Stimulated activated CD8-positive, alpha-beta memory T cell treated with anti-CD3 and anti-CD28 coated beads, Interleukin-2, amount 100 ng/mL, for 48 hours (primary cell): Measurements from ENCODE around the gene RGS14.

Experiments used
- DNase-seq, 2 donors: peaks; one replicate each; pipeline ENCODE4 v3.0.0-alpha.2; 2020; ENCODE audit warnings: low read depth in 2 of 2

The RGS14 gene

GRCh38 chr5:177357459-177358351 is at the start of gene RGS14:
RGS14 (plus strand) TSS chr5:177357924; CDS start chr5:177358025, 101 bp downstream.
- peak in 1 of 2 donors; percentile 35 for DNase-seq

- DNase-seq, result no peak
Observed at GRCh38 chr5:177308740-177309139, 49.0 kb upstream of the RGS14 start.

- DNase-seq, result peak; percentile 64 to 66
Observed at GRCh38 chr5:177309351-177310191, 48.2 kb upstream of the RGS14 start.

- no peak for DNase-seq
Observed at GRCh38 chr5:177310332-177310731, 47.4 kb upstream of the RGS14 start.

- no peak for DNase-seq
Observed at GRCh38 chr5:177310757-177311391, 46.9 kb upstream of the RGS14 start.

- DNase-seq, result no peak
Observed at GRCh38 chr5:177311392-177311722, 46.4 kb upstream of the RGS14 start.

GRCh38 chr5:177311723-177312648 is 45.7 kb upstream of the RGS14 start, which contains the start of gene MXD3:
MXD3 (minus strand) TSS chr5:177311898; CDS start chr5:177311830, 68 bp downstream.
- peak; percentile 98 to 99 for DNase-seq

GRCh38 chr5:177312649-177313181 is 45.0 kb upstream of the RGS14 start:
- DNase-seq, result peak in 1 of 2 donors; percentile 34

- DNase-seq, result no peak
Observed at GRCh38 chr5:177313561-177314259, 44.0 kb upstream of the RGS14 start.

- no peak for DNase-seq
Observed at GRCh38 chr5:177314376-177315342, 43.1 kb upstream of the RGS14 start.

- no peak for DNase-seq
Observed at GRCh38 chr5:177315411-177315810, 42.3 kb upstream of the RGS14 start.

GRCh38 chr5:177316005-177316404 is 41.7 kb upstream of the RGS14 start:
- no peak for DNase-seq

- peak in 1 of 2 donors; percentile 71 for DNase-seq
Observed at GRCh38 chr5:177317959-177318377, 39.8 kb upstream of the RGS14 start.

- no peak for DNase-seq
Observed at GRCh38 chr5:177319913-177320588, 37.7 kb upstream of the RGS14 start.

- DNase-seq, result no peak
Observed at GRCh38 chr5:177320879-177321278, 36.8 kb upstream of the RGS14 start.

- no peak for DNase-seq
Observed at GRCh38 chr5:177325868-177326381, 31.8 kb upstream of the RGS14 start.

GRCh38 chr5:177327539-177328522 is 29.9 kb upstream of the RGS14 start:
- no peak for DNase-seq
